Astrocyte of the cerebellum (primary cell): ENCODE results near the gene CNOT1.

ENCODE experiments used
- DNase-seq: peaks from one replicate; pipeline ENCODE4 v3.0.0-alpha.2; 2011; ENCODE audit warnings: low read depth
- H3K4me3 ChIP-seq: 2 replicates; pipeline ENCODE4 v1.5.1; 2011; ENCODE audit warnings: mild to moderate bottlenecking, low read depth, low read length, moderate library complexity
- in situ Hi-C: cut with HindIII; loops from 2 replicates; pipeline ENCODE4 v1.10.0; 2017; ENCODE audit warnings: low sequenced_read_pairs
- TF ChIP-seq, protein P1 (sequence below): IDR thresholded peaks from 2 replicates; pipeline ENCODE4 v1.5.1; 2012; ENCODE audit warnings: low read length, low read depth, moderate library complexity, mild to moderate bottlenecking; ENCODE audit errors: missing control alignments

Gene CNOT1

DNA sequence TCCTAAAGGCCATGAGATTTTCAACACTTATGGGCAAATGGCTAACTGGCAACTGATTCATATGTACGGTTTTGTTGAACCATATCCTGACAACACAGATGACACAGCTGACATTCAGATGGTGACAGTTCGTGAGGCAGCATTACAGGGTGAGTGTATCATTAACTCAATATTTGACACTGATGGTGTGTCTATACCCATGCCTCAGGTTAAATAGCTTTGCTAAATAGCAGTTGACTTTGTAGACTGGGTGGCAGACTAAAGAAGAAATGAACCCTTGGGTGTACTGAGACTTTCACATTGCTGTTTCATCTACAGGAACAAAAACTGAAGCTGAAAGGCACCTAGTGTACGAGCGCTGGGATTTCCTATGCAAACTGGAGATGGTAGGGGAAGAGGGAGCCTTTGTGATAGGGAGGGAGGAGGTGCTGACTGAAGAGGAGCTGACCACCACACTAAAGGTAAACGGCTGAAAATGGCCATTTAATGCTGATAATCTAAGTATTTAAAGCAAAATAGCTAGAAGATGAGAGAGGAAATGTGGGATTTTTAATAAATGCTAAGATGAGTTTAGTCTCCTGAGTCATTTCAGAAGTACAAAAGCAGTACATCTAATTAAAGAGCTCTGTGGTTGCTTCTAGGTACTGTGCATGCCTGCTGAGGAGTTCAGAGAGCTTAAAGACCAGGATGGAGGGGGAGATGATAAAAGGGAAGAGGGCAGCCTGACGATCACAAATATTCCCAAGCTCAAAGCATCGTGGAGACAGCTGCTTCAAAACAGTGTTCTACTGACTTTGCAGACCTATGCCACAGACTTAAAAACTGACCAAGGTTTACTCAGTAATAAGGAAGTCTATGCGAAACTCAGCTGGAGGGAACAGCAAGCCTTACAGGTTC, 111.3 kb downstream of the CNOT1 start:
- TF ChIP-seq, protein P1, sequence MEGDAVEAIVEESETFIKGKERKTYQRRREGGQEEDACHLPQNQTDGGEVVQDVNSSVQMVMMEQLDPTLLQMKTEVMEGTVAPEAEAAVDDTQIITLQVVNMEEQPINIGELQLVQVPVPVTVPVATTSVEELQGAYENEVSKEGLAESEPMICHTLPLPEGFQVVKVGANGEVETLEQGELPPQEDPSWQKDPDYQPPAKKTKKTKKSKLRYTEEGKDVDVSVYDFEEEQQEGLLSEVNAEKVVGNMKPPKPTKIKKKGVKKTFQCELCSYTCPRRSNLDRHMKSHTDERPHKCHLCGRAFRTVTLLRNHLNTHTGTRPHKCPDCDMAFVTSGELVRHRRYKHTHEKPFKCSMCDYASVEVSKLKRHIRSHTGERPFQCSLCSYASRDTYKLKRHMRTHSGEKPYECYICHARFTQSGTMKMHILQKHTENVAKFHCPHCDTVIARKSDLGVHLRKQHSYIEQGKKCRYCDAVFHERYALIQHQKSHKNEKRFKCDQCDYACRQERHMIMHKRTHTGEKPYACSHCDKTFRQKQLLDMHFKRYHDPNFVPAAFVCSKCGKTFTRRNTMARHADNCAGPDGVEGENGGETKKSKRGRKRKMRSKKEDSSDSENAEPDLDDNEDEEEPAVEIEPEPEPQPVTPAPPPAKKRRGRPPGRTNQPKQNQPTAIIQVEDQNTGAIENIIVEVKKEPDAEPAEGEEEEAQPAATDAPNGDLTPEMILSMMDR, result no peak
- in situ Hi-C loops, result no loop called here
- H3K4me3 ChIP-seq, result no peak overlapping the region
- DNase-seq, result no peak

DNA sequence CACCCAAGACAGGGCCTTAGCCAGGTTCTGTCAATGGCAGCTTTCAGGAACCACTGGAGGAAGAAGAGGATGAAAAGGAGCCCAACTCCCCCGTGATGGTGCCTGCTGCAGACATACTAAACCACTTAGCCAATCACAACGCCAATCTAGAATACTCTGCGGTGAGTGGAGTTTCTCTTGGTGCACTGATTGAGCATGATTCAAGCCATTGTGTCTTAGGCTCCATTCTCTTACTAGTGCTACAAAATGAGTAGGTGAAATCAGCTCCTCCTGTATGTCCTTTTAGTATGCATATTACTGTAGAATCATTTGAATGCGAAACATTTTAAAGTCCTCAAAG, 112.9 kb downstream of the CNOT1 start:
- no peak overlapping the region for H3K4me3 ChIP-seq
- no peak for DNase-seq
- TF ChIP-seq, protein P1, result no peak
- in situ Hi-C loops, result no loop called here

DNA sequence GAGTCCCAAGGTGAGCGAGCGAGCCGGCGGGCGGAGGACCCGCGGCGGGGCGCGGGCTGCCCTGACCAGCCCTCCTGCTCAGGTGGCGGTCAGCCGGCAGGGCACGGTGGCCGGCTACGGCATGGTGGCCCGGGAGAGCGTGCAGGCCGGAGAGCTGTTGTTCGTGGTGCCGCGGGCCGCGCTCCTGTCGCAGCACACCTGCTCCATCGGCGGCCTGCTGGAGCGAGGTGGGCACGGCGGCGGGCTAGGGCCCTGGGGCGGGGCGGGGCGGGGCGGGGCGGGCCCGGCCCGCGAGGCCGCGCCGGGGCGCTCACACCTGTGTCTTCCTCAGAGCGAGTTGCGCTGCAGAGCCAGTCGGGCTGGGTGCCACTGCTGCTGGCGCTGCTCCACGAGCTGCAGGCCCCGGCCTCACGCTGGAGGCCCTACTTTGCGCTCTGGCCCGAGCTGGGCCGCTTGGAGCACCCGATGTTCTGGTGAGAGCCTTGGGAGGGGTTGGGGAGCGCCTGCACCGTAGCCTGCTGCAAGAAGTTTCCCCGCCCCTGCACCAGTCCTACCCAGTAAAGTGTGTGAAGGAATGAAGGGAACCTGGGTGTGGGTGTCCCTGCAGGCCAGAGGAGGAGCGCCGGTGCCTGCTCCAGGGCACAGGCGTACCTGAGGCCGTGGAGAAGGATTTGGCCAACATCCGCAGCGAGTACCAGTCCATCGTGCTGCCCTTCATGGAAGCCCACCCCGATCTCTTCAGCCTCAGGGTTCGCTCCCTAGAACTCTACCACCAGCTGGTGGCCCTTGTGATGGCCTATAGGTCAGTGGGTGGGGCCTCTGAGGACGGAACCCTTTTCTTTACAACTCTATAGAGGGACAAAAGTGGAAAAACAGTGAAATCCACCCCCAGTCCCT, 113.5 kb downstream of the CNOT1 start:
- TF ChIP-seq, protein P1, result no peak
- in situ Hi-C loops, result no loop called here
- DNase-seq, result no peak
- H3K4me3 ChIP-seq, result peak overlapping the region; percentile 78

DNA sequence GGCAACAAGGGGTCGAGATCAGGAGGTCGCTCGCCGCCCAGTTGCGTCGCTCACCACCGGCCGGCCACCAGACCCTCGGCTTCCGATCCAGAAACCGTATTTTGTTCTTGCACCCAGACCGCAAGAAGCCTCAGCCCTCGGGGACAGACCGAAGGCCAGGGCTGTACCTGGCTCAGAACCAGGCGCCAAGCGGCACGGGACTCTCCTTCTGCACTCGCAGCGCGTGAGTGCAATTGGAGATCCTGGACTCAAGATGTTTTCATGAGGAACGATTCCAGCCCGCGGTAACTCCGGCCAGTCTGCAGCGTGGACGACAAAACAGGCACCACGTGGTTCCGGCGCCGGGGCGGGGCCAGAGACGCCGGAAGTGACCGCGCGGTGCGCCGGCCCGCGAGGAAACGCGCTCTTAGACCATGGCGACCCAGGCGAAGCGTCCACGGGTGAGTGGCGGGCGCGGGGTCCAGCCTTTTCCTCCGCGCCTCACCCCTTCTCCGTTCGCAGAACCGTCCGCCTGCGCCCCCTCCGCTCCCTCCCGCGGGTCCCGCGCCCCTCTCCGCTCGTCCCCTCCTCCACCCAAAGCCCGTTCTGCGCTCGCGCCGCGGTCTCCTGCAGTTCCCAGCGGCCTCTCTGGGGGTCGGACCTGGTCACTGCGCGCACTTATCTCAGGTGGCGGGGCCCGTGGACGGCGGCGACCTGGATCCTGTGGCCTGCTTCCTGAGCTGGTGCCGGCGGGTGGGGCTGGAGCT, 114.3 kb downstream of the CNOT1 start, which contains the start of gene SETD6:
Gene SETD6 (plus strand): TSS at position 393 of the 746 bp plus-strand sequence. CDS start 21 bp downstream, at position 414.
- in situ Hi-C loops, result no loop called here
- H3K4me3 ChIP-seq, result peak within 1 kb of the TSS; percentile 78
- peak; percentile 76 for DNase-seq
- TF ChIP-seq, protein P1, result no peak

DNA sequence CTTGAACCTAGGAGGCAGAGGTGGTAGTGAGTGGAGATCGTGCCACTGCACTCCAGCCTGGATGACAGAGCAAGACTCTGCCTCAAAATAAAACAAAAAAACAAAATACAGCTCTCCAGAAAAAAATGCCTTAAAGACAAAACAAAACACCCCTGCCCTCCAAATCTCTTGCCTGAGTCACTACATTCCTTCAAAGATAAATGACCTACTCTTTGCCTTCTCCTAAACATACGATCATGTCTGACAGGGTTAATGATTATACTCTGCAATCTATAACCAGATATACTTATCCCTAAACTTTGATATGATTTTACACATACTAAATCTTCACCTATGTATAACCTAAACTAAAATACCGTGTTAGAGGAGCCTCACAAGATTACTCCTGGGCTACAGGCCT, 115.8 kb downstream of the CNOT1 start:
- in situ Hi-C loops, result no loop called here
- DNase-seq, result no peak

More for the DNA sequence above, 115.8 kb downstream of the CNOT1 start:
- no peak overlapping the region for H3K4me3 ChIP-seq
- TF ChIP-seq, protein P1, result no peak
